Stimulated activated CD8-positive, alpha-beta memory T cell treated with anti-CD3 and anti-CD28 coated beads, Interleukin-7, amount 100 ng/mL, for 4 hours (primary cell): ENCODE data around the gene MAGEB6.
"Not testable (repeated sequence)": the region's sequence is repeated elsewhere in the genome, so short reads cannot be mapped to it uniquely, and the experiment has no call there.

Experiments
- DNase-seq, 2 donors: peaks; one replicate each; pipeline ENCODE4 v3.0.0-alpha.2; 2020; ENCODE audit warnings: low read depth in 2 of 2

Gene MAGEB6, protein sequence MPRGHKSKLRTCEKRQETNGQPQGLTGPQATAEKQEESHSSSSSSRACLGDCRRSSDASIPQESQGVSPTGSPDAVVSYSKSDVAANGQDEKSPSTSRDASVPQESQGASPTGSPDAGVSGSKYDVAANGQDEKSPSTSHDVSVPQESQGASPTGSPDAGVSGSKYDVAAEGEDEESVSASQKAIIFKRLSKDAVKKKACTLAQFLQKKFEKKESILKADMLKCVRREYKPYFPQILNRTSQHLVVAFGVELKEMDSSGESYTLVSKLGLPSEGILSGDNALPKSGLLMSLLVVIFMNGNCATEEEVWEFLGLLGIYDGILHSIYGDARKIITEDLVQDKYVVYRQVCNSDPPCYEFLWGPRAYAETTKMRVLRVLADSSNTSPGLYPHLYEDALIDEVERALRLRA

GRCh38 chrX:26192204-26192603, at the start of gene MAGEB6:
MAGEB6 (plus strand) TSS chrX:26192440; CDS start chrX:26193847, 1,407 bp downstream.
- no peak for DNase-seq

GRCh38 chrX:26146024-26146423, 46.2 kb upstream of the MAGEB6 start:
- no peak for DNase-seq

GRCh38 chrX:26160301-26160700, 31.9 kb upstream of the MAGEB6 start, which contains the start of gene MAGEB6B:
MAGEB6B (plus strand) TSS chrX:26160601; CDS start chrX:26160601, 0 bp downstream.
- DNase-seq = no peak

GRCh38 chrX:26203561-26203960, 11.3 kb downstream of the MAGEB6 start:
- no peak for DNase-seq

GRCh38 chrX:26204717-26205116, 12.5 kb downstream of the MAGEB6 start:
- DNase-seq = not testable (repeated sequence)

DNA sequence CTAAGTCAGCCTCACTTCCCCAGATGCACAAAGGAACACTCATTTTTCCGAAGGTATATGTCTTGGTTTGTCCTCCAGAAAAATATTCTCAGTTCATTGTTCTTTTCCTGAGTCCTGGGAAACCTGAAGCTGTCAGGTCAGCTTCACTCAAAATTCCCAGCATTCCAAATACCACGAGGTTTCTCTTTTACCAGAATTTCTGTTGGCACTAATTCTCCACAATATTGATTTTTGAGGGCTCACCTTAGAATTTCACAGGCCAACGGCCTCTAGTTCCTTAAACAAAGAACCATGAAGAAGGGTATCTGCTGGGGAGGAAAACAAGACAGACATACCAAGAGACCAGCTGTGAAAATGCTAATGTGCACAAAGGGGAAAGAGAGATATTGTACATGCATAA, 15.8 kb downstream of the MAGEB6 start:
- no peak for DNase-seq

DNA sequence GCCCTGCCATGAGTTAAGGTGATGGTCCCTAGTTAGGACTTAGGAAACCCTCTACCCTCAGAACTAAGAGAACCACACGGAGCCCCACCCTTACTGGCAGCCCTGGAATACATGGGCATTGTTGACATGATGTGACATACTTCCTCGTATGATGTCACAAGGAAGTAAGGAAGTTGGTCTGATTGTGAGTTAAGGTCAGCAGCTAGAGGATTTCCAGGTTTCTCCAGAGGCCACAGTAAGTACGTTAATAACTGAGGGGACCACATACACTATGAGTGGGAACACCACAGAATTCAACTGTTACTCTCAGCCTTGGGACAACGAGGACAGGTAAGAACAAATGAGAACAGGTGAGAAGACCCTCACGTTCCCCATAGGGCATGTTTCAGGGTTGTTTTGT, 23.6 kb downstream of the MAGEB6 start, which contains the start of gene MAGEB5:
Gene MAGEB5, plus strand, starts transcription at position 301 of the 400 bp plus-strand sequence. CDS start 1,133 bp downstream, outside the sequence.
- no peak for DNase-seq

GRCh38 chrX:26219351-26219750, 27.1 kb downstream of the MAGEB6 start:
- no peak for DNase-seq

GRCh38 chrX:26234177-26234576, 41.9 kb downstream of the MAGEB6 start:
- DNase-seq = no peak
